Measurements from ENCODE around the gene DHRS13. TPM values are rescaled to one million over a fixed set of nuclear protein-coding genes. Genes with fewer than 3 reads are reported as not detected.

DHRS13 gene
- total and polyA plus RNA-seq, 9 donors: 3.7 to 13.8 (median 7.8) TPM

DNA sequence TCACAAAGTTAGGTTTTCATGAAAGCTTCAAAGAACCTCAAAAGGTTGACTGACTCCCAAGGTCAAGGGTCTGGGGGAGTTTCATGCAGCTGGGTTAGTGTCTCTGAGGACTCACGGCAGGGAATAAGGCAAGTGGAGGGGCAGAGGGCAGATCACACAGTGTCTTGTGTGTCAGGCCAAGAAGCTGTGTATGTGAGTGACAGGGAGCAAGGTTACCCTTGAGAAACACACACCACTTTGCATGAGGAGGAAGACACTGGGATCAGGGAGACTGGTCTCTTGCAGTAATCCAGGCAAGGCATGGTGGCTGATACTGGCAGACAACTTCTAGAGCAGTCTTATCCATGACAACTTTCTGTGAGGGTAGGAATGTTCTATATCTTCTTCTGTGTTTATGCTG is 11.7 kb downstream of the DHRS13 start:
- TF ChIP-seq, protein P1, sequence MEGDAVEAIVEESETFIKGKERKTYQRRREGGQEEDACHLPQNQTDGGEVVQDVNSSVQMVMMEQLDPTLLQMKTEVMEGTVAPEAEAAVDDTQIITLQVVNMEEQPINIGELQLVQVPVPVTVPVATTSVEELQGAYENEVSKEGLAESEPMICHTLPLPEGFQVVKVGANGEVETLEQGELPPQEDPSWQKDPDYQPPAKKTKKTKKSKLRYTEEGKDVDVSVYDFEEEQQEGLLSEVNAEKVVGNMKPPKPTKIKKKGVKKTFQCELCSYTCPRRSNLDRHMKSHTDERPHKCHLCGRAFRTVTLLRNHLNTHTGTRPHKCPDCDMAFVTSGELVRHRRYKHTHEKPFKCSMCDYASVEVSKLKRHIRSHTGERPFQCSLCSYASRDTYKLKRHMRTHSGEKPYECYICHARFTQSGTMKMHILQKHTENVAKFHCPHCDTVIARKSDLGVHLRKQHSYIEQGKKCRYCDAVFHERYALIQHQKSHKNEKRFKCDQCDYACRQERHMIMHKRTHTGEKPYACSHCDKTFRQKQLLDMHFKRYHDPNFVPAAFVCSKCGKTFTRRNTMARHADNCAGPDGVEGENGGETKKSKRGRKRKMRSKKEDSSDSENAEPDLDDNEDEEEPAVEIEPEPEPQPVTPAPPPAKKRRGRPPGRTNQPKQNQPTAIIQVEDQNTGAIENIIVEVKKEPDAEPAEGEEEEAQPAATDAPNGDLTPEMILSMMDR (IDR thresholded peaks at IDR 0.05): no peak
- TF ChIP-seq EP300 (IDR thresholded peaks at IDR 0.05): no peak
- TF ChIP-seq POLR2A (IDR thresholded peaks at IDR 0.05): no peak
- Histone ChIP-seq H3K4me3 (no peak overlapping the region), H3K4me1 (ENCODE audit: insufficient read depth) (peaks cover 5% of the 10 kb centered on the region), H3K27ac (no peak overlapping the region), H3K36me3 (no peaks in the 10 kb centered on the region), H3K9me3 (no peaks in the 10 kb centered on the region), H3K27me3 (no peaks in the 10 kb centered on the region)
- WGBS, 3 donors: 36 to 61% (median 55%) methylated on average over 1 of the region's 1 CpG
- intact Hi-C loops (cut with DNase I): loop anchor here in 1 of 4 donors (10.0 kb wide), 1 partner anchor 166 kb away; the partner anchor contains the start of genes NEK8 and TLCD1
- DNase-seq: no peak

DNA sequence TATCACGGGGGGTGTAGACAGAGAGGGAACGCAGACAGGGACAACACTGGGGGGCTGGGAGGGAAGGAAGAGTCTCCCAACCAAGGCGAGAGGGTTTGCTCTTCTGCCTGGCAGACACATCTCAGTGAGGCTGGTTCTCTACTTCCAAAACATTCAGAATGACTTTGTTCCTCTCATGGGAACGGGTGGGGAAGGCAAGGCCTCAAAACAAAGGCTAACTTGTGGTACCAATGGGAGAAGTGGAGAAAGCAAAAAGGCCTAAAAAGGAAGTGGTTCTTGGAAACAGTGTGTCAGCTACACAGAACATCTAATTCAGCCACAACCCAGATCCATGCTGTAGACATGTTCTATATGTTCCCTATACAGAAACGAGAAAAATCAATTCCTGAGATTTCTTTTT is 12.9 kb downstream of the DHRS13 start:
- H3K4me3 ChIP-seq: no peak overlapping the region
- intact Hi-C loops (cut with DNase I): loop anchor here in 1 of 4 donors (10.0 kb wide), 1 partner anchor 165 kb away; the partner anchor contains the start of genes NEK8 and TLCD1
- H3K36me3 ChIP-seq: no peaks in the 10 kb centered on the region
- DNase-seq: no peak
- no peaks in the 10 kb centered on the region for H3K27me3 ChIP-seq
- H3K4me1 ChIP-seq (ENCODE audit: insufficient read depth): no peaks in the 10 kb centered on the region
- WGBS, 3 donors: 81 to 90% (median 83%) methylated on average over 5 of the region's 5 CpGs
- H3K9me3 ChIP-seq: no peaks in the 10 kb centered on the region
- H3K27ac ChIP-seq: no peak overlapping the region
- TF ChIP-seq EP300 (IDR thresholded peaks at IDR 0.05): no peak
- TF ChIP-seq, protein P1 (IDR thresholded peaks at IDR 0.05): no peak
- no peak for TF ChIP-seq POLR2A (IDR thresholded peaks at IDR 0.05)

DNA sequence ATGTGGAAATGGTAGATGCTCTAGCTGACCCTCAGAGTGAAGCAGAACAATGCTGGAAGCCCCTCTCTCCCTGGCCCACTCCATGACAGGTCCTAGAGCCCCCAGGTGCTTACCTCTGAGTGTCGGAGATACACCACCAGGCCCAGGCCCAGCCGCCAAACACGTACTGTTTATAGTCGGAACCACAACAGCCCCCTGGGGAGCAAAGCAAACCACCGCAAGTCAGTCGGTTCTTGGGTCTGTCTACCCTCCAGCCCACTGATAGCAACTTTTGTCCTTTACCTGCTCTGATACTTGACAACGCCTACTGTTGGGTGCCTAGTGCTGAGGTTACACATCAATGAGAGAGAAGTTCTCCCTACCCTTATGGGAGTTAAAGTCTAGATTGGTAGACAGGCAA is 14.0 kb downstream of the DHRS13 start:
- TF ChIP-seq EP300 (IDR thresholded peaks at IDR 0.05): no peak
- TF ChIP-seq, protein P1 (IDR thresholded peaks at IDR 0.05): no peak
- no peak for TF ChIP-seq POLR2A (IDR thresholded peaks at IDR 0.05)
- no peaks in the 10 kb centered on the region for H3K36me3 ChIP-seq
- WGBS, 3 donors: 92 to 94% (median 93%) methylated on average over 7 of the region's 7 CpGs
- no peaks in the 10 kb centered on the region for H3K9me3 ChIP-seq
- no peak overlapping the region for H3K27ac ChIP-seq
- no peak overlapping the region for H3K4me3 ChIP-seq
- H3K4me1 ChIP-seq (ENCODE audit: insufficient read depth): no peaks in the 10 kb centered on the region
- DNase-seq: no peak
- H3K27me3 ChIP-seq: no peaks in the 10 kb centered on the region
- intact Hi-C loops (cut with DNase I): no loop called here

DNA sequence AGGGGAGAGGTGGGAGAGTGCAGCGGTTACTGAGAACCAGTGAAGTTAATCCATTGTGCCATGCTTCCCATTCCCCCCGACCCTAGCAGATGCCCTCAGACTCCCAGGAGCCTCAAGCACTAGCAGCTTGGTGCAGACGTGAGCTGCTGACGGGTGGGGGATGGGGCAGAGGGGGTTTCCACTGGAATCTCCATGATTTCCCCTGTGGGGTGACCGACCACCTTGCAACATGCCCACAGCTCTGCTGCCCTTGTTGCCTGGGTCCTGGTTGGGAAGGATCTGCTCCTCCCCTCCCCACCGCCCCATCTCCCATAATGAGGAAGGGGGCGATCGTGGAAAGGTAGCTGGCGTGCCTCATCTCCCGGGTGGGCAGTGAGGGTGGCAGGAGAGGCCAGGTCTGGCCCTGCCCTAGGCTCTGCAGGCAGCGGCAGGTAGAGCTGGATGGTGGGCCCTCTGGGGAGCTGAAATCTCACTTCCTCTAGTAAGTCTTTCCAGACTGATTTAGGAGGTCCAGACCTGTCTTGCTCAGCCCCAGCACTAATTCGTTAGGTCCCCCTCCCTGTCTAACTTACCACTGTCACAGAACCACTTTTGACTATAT is 14.9 kb downstream of the DHRS13 start:
- TF ChIP-seq EP300 (IDR thresholded peaks at IDR 0.05): no peak
- TF ChIP-seq, protein P1 (IDR thresholded peaks at IDR 0.05): no peak
- TF ChIP-seq POLR2A (IDR thresholded peaks at IDR 0.05): no peak
- no peak for DNase-seq
- Histone ChIP-seq H3K4me3 (no peak overlapping the region), H3K27me3 (no peaks in the 10 kb centered on the region), H3K27ac (no peak overlapping the region), H3K9me3 (no peaks in the 10 kb centered on the region), H3K36me3 (no peaks in the 10 kb centered on the region), H3K4me1 (ENCODE audit: insufficient read depth) (no peaks in the 10 kb centered on the region)
- intact Hi-C loops (cut with DNase I): no loop called here
- 84 to 89% (median 87%) methylated on average over 12 of the region's 12 CpGs for WGBS, 3 donors

Data from ovary (tissue), 9 donors.